PC-9 (cell line): Measurements from ENCODE around the gene CDH24. TPM values are rescaled to one million over a fixed set of nuclear protein-coding genes. Genes with fewer than 3 reads are reported as not detected.

ENCODE experiments used
- BruUV-seq: library from RNA; stranded (reverse); fragments of 400-500 nt; replicated peaks from 2 replicates; lab custom pipeline; 2021; lab: Mats Ljungman, UMichigan
- CTCF ChIA-PET: fragments of 300-600 bp; sonication (Branson Sonifier 250); formaldehyde crosslinking; loops from one replicate; lab custom pipeline; 2022; ENCODE audit warnings: antibody characterized with exemption; lab: Charles Lee
- POLR2A ChIA-PET: fragments of 300-600 bp; sonication (Branson Sonifier 250); formaldehyde crosslinking; loops from one replicate; lab custom pipeline; 2022; ENCODE audit warnings: antibody characterized with exemption; ENCODE audit not compliant: unreplicated experiment; lab: Charles Lee
- DNase-seq, 2 experiments: peaks; one replicate each; pipeline versions ENCODE4 v3.0.0 to v3.0.0-alpha.2; 2015 to 2022; ENCODE audit warnings: mixed read lengths in 1 of 2
- H2AFZ ChIP-seq: fragments of 200-600 bp; sonication (generic); 2 replicates; pipeline ENCODE4 v1.8.1; 2017; ENCODE audit warnings: antibody characterized with exemption
- H3F3A ChIP-seq: fragments of 200-600 bp; sonication (generic); 2 replicates; pipeline ENCODE4 v1.8.1; 2017; ENCODE audit warnings: antibody characterized with exemption, mild to moderate bottlenecking, low read depth; ENCODE audit not compliant: insufficient read depth
- H3K27ac ChIP-seq: fragments of 200-600 bp; sonication (generic); 2 replicates; pipeline ENCODE4 v1.6.1; 2016; ENCODE audit warnings: mixed run types
- H3K27me3 ChIP-seq: fragments of 200-600 bp; sonication (generic); 2 replicates; pipeline ENCODE4 v1.6.1; 2016; ENCODE audit warnings: low read depth, mixed run types; ENCODE audit not compliant: insufficient read depth
- H3K36me3 ChIP-seq: fragments of 200-600 bp; sonication (generic); 2 replicates; pipeline ENCODE4 v1.6.1; 2016; ENCODE audit warnings: low read depth, mixed run types
- H3K4me1 ChIP-seq: fragments of 200-600 bp; sonication (generic); replicated peaks from 2 replicates; pipeline ENCODE4 v1.6.1; 2016; ENCODE audit warnings: mixed run types; ENCODE audit not compliant: insufficient read depth
- H3K4me2 ChIP-seq: fragments of 200-600 bp; sonication (generic); 2 replicates; pipeline ENCODE4 v1.6.1; 2017; ENCODE audit warnings: mixed run types
- H3K4me3 ChIP-seq: fragments of 200-600 bp; sonication (generic); 2 replicates; pipeline ENCODE4 v1.6.1; 2016; ENCODE audit warnings: mixed run types
- H3K79me2 ChIP-seq: fragments of 200-600 bp; sonication (generic); 2 replicates; pipeline ENCODE4 v1.6.1; 2017; ENCODE audit warnings: low read depth, mixed run types
- H3K9me2 ChIP-seq: fragments of 200-600 bp; sonication (generic); 2 replicates; pipeline ENCODE4 v1.8.1; 2017; ENCODE audit warnings: mild to moderate bottlenecking; ENCODE audit not compliant: insufficient read depth
- H3K9me3 ChIP-seq: fragments of 200-600 bp; sonication (generic); 2 replicates; pipeline ENCODE4 v1.8.1; 2016; ENCODE audit warnings: low read depth; ENCODE audit not compliant: insufficient read depth
- H4K20me1 ChIP-seq: fragments of 200-600 bp; sonication (generic); 2 replicates; pipeline ENCODE4 v1.8.1; 2017; ENCODE audit not compliant: insufficient read depth
- EZH2 ChIP-seq: fragments of 200-600 bp; sonication (generic); IDR thresholded peaks from 2 replicates; pipeline ENCODE4 v1.8.0; 2017; ENCODE audit warnings: antibody characterized with exemption, low read depth
- intact Hi-C: fragments of 100-400 bp; cut with micrococcal nuclease; formaldehyde crosslinking; loops from one replicate; pipeline ENCODE4 v1.10.0; 2022; ENCODE audit not compliant: unreplicated experiment
- total RNA-seq: library from RNA; stranded (reverse); gene quantifications from 2 replicates; pipeline ENCODE4 v1.2.3, GENCODE V29; 2021
- TF ChIP-seq, protein P1 (sequence below): fragments of 200-600 bp; sonication (generic); conservative IDR thresholded peaks from 2 replicates; pipeline ENCODE4 v1.6.1; 2017; ENCODE audit warnings: mixed run types, antibody characterized with exemption, mild to moderate bottlenecking, moderate library complexity

Gene CDH24
- total RNA-seq, 1 experiment from 2014 or later = 16.4 TPM

DNA sequence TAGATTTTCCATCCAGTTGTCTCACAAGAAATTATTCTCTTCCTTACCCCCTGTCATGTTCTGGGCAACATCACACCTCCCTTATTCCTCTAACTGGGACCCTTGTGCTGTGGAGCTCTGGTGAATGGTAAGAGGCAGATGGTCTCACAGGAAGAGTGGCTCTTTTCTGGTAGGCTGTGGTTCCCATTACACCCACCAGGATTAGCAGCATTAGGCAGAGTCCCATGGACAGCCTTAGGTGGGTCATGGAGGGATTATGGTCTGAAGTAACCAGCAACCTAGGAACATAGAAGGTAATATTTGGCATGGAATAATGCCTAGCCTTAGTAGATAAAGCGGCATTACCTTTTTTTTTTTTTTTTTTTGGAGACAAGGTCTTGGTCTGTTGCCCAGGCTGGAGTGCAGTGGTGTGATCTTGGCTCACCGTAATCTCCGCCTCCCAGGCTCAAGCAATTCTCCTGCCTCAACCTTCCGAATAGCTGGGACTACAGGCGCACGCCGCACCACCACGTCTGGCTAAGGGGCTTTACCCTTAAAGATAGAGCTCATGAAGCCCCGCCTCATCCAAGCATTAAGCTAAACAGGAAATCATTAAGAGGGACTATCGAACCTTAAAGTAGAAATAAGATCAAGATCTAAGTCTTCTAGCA lies 42.0 kb upstream of the CDH24 start:
- ChIA-PET CTCF (no interaction called here), POLR2A (no interaction called here)
- Histone ChIP-seq H3K9me3 (no peaks in the 10 kb centered on the region), H4K20me1 (peaks cover under 1% of the 10 kb centered on the region), H3K36me3 (peaks cover 22% of the 10 kb centered on the region; the same call in 1 of the 2 replicates), H3K27me3 (no peaks in the 10 kb centered on the region), H3K79me2 (peaks cover 40% of the 10 kb centered on the region), H3K27ac (no peak overlapping the region), H3K9me2 (no peaks in the 10 kb centered on the region), H3K4me2 (no peak overlapping the region), H3K4me1 (peaks cover 12% of the 10 kb centered on the region; the same call in 1 of the 2 replicates), H3F3A (peaks cover 8% of the 10 kb centered on the region), H3K4me3 (no peak overlapping the region), H2AFZ (no peak overlapping the region)
- no peak for DNase-seq
- intact Hi-C loops = no loop called here
- no peak for TF ChIP-seq EZH2
- TF ChIP-seq, protein P1, sequence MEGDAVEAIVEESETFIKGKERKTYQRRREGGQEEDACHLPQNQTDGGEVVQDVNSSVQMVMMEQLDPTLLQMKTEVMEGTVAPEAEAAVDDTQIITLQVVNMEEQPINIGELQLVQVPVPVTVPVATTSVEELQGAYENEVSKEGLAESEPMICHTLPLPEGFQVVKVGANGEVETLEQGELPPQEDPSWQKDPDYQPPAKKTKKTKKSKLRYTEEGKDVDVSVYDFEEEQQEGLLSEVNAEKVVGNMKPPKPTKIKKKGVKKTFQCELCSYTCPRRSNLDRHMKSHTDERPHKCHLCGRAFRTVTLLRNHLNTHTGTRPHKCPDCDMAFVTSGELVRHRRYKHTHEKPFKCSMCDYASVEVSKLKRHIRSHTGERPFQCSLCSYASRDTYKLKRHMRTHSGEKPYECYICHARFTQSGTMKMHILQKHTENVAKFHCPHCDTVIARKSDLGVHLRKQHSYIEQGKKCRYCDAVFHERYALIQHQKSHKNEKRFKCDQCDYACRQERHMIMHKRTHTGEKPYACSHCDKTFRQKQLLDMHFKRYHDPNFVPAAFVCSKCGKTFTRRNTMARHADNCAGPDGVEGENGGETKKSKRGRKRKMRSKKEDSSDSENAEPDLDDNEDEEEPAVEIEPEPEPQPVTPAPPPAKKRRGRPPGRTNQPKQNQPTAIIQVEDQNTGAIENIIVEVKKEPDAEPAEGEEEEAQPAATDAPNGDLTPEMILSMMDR = no peak
- BruUV-seq = no TSS peak

DNA sequence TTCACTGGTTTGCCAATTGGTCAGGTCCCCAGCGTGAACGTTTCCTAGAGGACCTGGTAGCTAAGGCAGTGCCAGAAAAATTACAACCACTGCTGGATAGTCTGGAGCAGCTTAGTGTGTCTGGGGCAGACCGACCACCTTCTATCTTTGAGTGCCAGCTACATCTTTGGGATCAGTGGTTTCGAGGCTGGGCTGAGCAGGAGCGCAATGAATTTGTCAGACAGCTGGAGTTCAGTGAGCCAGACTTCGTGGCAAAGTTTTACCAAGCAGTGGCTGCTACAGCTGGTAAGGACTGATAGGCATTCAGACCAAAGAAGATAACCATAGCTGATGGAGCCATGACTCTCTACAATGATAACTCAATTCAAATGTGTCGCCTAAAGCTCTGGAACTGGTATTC lies 40.5 kb upstream of the CDH24 start:
- peaks cover 12% of the 10 kb centered on the region for H4K20me1 ChIP-seq
- no peaks in the 10 kb centered on the region for H3K27me3 ChIP-seq
- intact Hi-C loops = no loop called here
- TF ChIP-seq EZH2 = no peak
- TF ChIP-seq, protein P1 = no peak
- H3F3A ChIP-seq = peaks cover 8% of the 10 kb centered on the region
- no peak for DNase-seq
- CTCF ChIA-PET = no interaction called here
- no TSS peak for BruUV-seq
- peaks cover 24% of the 10 kb centered on the region for H3K4me1 ChIP-seq
- no peaks in the 10 kb centered on the region for H3K9me2 ChIP-seq
- H2AFZ ChIP-seq = no peak overlapping the region
- H3K36me3 ChIP-seq = peaks cover 28% of the 10 kb centered on the region; the same call in 1 of the 2 replicates
- POLR2A ChIA-PET = no interaction called here
- H3K27ac ChIP-seq = no peak overlapping the region
- H3K4me3 ChIP-seq = no peak overlapping the region
- no peaks in the 10 kb centered on the region for H3K9me3 ChIP-seq
- H3K4me2 ChIP-seq = no peak overlapping the region
- peaks cover 56% of the 10 kb centered on the region for H3K79me2 ChIP-seq

DNA sequence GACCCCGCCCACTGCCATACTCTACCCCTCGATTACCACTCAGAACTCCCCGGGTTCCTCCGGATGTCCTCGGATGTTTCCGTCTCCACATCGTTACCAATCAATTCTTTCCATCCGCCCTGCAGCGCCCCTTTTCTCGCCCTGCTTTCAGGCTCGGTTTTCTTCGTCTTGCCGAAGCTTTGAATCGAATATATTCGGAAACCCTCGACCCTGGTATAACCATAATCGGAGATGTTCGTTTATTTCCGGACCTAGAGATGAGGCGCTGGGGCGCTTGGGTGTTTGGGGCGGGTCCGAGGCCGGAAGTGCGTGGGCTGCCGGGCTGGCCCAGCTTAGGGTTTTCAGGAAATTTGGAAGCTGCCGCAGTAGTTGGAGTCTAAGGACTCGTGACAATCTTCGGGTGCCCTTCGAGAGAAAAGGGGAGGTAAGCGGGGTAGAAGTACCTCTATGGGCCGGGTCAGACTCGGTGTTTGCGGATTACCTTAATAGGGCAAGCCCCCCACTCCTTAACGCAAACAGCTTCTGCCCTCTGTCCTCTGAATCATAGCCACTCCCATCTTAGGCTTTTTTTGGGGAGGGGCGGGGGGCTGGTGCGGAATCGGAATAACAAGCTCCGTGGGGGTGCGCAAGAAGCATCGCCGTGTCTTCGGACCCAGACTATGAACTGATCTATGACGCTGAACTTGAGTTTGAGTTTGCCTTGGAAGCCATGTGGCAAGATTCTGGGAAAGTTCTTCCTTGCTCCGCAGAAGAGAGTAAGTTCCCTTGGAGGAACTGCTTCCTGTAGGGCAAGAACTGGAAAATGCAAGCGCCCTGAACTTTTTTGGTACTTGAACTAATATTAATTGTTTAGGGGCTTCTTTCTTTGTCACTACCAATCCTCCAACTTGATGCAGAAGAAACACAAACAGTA lies 38.1 kb upstream of the CDH24 start, which contains the start of gene C14orf119:
C14orf119 (plus strand) TSS at position 310 of the 913 bp plus-strand sequence. CDS start 2,154 bp downstream, outside the sequence.
- H3K4me2 ChIP-seq = peak within 1 kb of the TSS; percentile 98
- TF ChIP-seq EZH2 = no peak
- TF ChIP-seq, protein P1 = no peak
- peaks cover 78% of the 10 kb centered on the region for H3K79me2 ChIP-seq
- H3K27me3 ChIP-seq = no peaks in the 10 kb centered on the region
- H3F3A ChIP-seq = peaks cover 8% of the 10 kb centered on the region
- intact Hi-C loops = loop anchor here (2.0 kb wide), 1 partner anchor 17 kb away; no protein-coding TSS in a partner anchor
- BruUV-seq = TSS peak; percentile 70
- H3K9me3 ChIP-seq = no peaks in the 10 kb centered on the region
- H3K4me3 ChIP-seq = peak within 1 kb of the TSS; percentile 98
- H3K27ac ChIP-seq = peak within 1 kb of the TSS; percentile 89
- DNase-seq = peak; percentile 96
- peak within 1 kb of the TSS; percentile 82 for H2AFZ ChIP-seq
- peaks cover 25% of the 10 kb centered on the region for H3K4me1 ChIP-seq
- H3K36me3 ChIP-seq = peaks cover 44% of the 10 kb centered on the region; the same call in 1 of the 2 replicates
- H3K9me2 ChIP-seq = no peaks in the 10 kb centered on the region
- H4K20me1 ChIP-seq = peaks cover 12% of the 10 kb centered on the region
- POLR2A ChIA-PET = interaction anchor here (0.6 to 1.2 kb wide), 19 partner anchors 13 to 674 kb away, joined by 3 to 11 read pairs (median 4); partner anchors contain the start of genes AJUBA and PRMT5
- CTCF ChIA-PET = interaction anchor here (0.6 to 2.0 kb wide), 10 partner anchors 13 to 349 kb away, joined by 3 to 16 read pairs (median 6); no protein-coding TSS in a partner anchor
